ENCODE results near the gene TCEAL7. TPM values are rescaled to one million over a fixed set of nuclear protein-coding genes. Genes with fewer than 3 reads are reported as not detected.

The TCEAL7 gene
- polyA plus RNA-seq, 1 donor (not counting 4 experiments of a cell fraction or from before 2014, with no cell fraction given), result 0.25 TPM

- H3K79me2 ChIP-seq (ENCODE audit: control insufficient read depth, insufficient read depth, low read length), result peaks cover 6% of the 10 kb centered on the region
- H3K27ac ChIP-seq (ENCODE audit: control insufficient read depth, insufficient read depth, low read length), result no peak overlapping the region
- H3K9me3 ChIP-seq (ENCODE audit: control insufficient read depth, low read depth, low read length), result no peaks in the 10 kb centered on the region
- H3K4me1 ChIP-seq (ENCODE audit: control insufficient read depth, extremely low read depth, insufficient read depth, low read length), result no peaks in the 10 kb centered on the region
- no peak overlapping the region for H2AFZ ChIP-seq (ENCODE audit: control insufficient read depth, low read length)
- H3K36me3 ChIP-seq (ENCODE audit: control insufficient read depth in 2 of 2, extremely low read depth in 1 of 2, insufficient read depth in 2 of 2, low read length in 2 of 2), result no peaks in the 10 kb centered on the region
- no peaks in the 10 kb centered on the region for H3K9me1 ChIP-seq (ENCODE audit: control insufficient read depth, extremely low read depth, insufficient read depth, low read length)
- TF ChIP-seq EZH2 (IDR thresholded peaks at IDR 0.05; ENCODE audit: low read length), result no peak
- no peak for TF ChIP-seq CTCF (optimal IDR thresholded peaks at IDR 0.05 in 1 of 3, IDR thresholded peaks at IDR 0.05 in 1 of 3, conservative IDR thresholded peaks at IDR 0.05 in 1 of 3; ENCODE audit: extremely low read depth in 1 of 3, insufficient read depth in 2 of 3, low read length in 3 of 3)
- DNase-seq (ENCODE audit: low read depth, low spot score) (no peak), FAIRE-seq (no peak)
- dilution Hi-C loops (cut with MboI; ENCODE audit: extremely low pct_ligation_motif_present, low sequenced_read_pairs), result no loop called here
- H3K4me3 ChIP-seq (ENCODE audit: control insufficient read depth in 2 of 3, extremely low read depth in 1 of 3, insufficient read depth in 2 of 3, low read depth in 1 of 3, low read length in 3 of 3), result no peak overlapping the region
- H3K9ac ChIP-seq (ENCODE audit: control insufficient read depth, extremely low read depth, insufficient read depth, low read length), result no peak overlapping the region
- H4K20me1 ChIP-seq (ENCODE audit: control insufficient read depth, extremely low read depth, insufficient read depth, low read length), result no peaks in the 10 kb centered on the region
- H3K27me3 ChIP-seq (ENCODE audit: control insufficient read depth, extremely low read depth, insufficient read depth, low read length), result no peaks in the 10 kb centered on the region
- H3K4me2 ChIP-seq (ENCODE audit: control insufficient read depth, extremely low read depth, insufficient read depth, low read depth, low read length), result no peak overlapping the region
These were observed 31.8 kb downstream of the TCEAL7 start for GRCh38 chrX:103361798-103362197.

DNA sequence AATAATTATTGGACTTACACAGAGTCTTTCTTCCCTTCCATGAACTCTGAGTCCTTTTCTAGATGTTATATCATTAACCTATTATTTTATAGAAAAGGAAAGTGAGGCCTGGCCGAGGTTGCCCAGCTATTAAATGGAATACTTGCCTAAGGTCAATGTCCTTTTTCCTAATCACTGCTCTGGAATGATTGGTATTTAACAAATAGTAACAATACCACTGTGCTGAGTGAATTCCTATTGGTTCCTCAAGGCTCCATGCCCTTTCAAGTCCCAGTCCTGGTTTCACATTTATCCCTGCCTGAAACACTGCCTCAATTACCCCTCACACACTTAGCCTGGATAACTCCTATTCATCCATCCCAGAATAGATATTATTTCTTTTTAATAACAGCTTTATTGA is 32.4 kb downstream of the TCEAL7 start:
- dilution Hi-C loops (cut with MboI; ENCODE audit: extremely low pct_ligation_motif_present, low sequenced_read_pairs), result no loop called here
- TF ChIP-seq CTCF (optimal IDR thresholded peaks at IDR 0.05 in 1 of 3, IDR thresholded peaks at IDR 0.05 in 1 of 3, conservative IDR thresholded peaks at IDR 0.05 in 1 of 3; ENCODE audit: extremely low read depth in 1 of 3, insufficient read depth in 2 of 3, low read length in 3 of 3), result no peak
- no peak for TF ChIP-seq EZH2 (IDR thresholded peaks at IDR 0.05; ENCODE audit: low read length)
- Histone ChIP-seq H3K4me3 (ENCODE audit: control insufficient read depth in 2 of 3, extremely low read depth in 1 of 3, insufficient read depth in 2 of 3, low read depth in 1 of 3, low read length in 3 of 3) (no peak overlapping the region), H3K9me1 (ENCODE audit: control insufficient read depth, extremely low read depth, insufficient read depth, low read length) (no peaks in the 10 kb centered on the region), H3K27me3 (ENCODE audit: control insufficient read depth, extremely low read depth, insufficient read depth, low read length) (no peaks in the 10 kb centered on the region), H3K9ac (ENCODE audit: control insufficient read depth, extremely low read depth, insufficient read depth, low read length) (no peak overlapping the region), H3K27ac (ENCODE audit: control insufficient read depth, insufficient read depth, low read length) (no peak overlapping the region), H3K4me2 (ENCODE audit: control insufficient read depth, extremely low read depth, insufficient read depth, low read depth, low read length) (no peak overlapping the region), H3K4me1 (ENCODE audit: control insufficient read depth, extremely low read depth, insufficient read depth, low read length) (peaks cover 5% of the 10 kb centered on the region), H3K79me2 (ENCODE audit: control insufficient read depth, insufficient read depth, low read length) (no peaks in the 10 kb centered on the region), H3K9me3 (ENCODE audit: control insufficient read depth, low read depth, low read length) (no peaks in the 10 kb centered on the region), H2AFZ (ENCODE audit: control insufficient read depth, low read length) (no peak overlapping the region), H3K36me3 (ENCODE audit: control insufficient read depth in 2 of 2, extremely low read depth in 1 of 2, insufficient read depth in 2 of 2, low read length in 2 of 2) (no peaks in the 10 kb centered on the region), H4K20me1 (ENCODE audit: control insufficient read depth, extremely low read depth, insufficient read depth, low read length) (no peaks in the 10 kb centered on the region)
- DNase-seq (ENCODE audit: low read depth, low spot score), result no peak
- FAIRE-seq, result peak; percentile 57

All from keratinocyte (primary cell).